ENCODE results near the gene SLC9A5. TPM values are rescaled to one million over a fixed set of nuclear protein-coding genes. Genes with fewer than 3 reads are reported as not detected.

SLC9A5 gene
- total and polyA plus RNA-seq, 3 donors from 2014 or later, result 4.8 to 15.7 (median 6.8) TPM

DNA sequence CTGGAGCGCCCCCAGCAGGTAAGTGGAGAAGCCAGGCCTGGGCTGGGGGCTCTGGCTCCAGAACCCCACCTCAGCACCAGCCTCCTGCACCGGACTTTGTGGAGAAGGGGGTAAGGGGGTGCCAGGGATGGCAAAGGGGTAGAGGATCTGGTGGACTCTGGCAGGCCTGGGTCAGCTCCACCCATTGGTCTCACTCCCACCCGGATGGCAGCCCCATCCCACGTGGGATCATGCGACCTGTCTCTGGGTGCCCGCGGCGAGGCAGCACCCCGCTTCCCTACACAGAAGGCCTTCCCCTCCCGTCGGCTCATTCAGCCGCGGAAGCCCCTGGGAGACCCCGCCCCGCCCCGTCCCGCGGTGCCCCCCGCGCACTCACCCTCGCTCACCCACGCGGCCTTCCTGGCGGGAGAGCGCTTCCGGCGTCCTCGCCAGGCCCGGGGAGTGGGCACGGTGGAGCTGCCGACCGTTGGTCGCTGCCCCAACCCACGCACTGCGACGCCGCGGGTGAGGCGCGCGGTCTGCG lies 30.1 kb downstream of the SLC9A5 start:
- WGBS, 2 donors, result 0 to 4% methylated on average over 7 to 8 of the region's 42 CpGs
- peak overlapping the region in 1 of 2 donors; percentile 36 for H3K27ac ChIP-seq
- H3K9me3 ChIP-seq, result no peaks in the 10 kb centered on the region
- H3K4me3 ChIP-seq, result peak overlapping the region; percentile 65 to 67
- intact Hi-C loops (cut with DNase I; ENCODE audit: low total_unique reads), result no loop called here
- no peaks in the 10 kb centered on the region for H3K27me3 ChIP-seq
- peak; percentile 20 for DNase-seq
- peaks cover 17% of the 10 kb centered on the region for H3K4me1 ChIP-seq
- TF ChIP-seq POLR2A (IDR thresholded peaks at IDR 0.05), result no peak
- TF ChIP-seq, protein P1, sequence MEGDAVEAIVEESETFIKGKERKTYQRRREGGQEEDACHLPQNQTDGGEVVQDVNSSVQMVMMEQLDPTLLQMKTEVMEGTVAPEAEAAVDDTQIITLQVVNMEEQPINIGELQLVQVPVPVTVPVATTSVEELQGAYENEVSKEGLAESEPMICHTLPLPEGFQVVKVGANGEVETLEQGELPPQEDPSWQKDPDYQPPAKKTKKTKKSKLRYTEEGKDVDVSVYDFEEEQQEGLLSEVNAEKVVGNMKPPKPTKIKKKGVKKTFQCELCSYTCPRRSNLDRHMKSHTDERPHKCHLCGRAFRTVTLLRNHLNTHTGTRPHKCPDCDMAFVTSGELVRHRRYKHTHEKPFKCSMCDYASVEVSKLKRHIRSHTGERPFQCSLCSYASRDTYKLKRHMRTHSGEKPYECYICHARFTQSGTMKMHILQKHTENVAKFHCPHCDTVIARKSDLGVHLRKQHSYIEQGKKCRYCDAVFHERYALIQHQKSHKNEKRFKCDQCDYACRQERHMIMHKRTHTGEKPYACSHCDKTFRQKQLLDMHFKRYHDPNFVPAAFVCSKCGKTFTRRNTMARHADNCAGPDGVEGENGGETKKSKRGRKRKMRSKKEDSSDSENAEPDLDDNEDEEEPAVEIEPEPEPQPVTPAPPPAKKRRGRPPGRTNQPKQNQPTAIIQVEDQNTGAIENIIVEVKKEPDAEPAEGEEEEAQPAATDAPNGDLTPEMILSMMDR (IDR thresholded peaks at IDR 0.05), result no peak
- H3K36me3 ChIP-seq (ENCODE audit: low read depth, missing control alignments), result no peaks in the 10 kb centered on the region

DNA sequence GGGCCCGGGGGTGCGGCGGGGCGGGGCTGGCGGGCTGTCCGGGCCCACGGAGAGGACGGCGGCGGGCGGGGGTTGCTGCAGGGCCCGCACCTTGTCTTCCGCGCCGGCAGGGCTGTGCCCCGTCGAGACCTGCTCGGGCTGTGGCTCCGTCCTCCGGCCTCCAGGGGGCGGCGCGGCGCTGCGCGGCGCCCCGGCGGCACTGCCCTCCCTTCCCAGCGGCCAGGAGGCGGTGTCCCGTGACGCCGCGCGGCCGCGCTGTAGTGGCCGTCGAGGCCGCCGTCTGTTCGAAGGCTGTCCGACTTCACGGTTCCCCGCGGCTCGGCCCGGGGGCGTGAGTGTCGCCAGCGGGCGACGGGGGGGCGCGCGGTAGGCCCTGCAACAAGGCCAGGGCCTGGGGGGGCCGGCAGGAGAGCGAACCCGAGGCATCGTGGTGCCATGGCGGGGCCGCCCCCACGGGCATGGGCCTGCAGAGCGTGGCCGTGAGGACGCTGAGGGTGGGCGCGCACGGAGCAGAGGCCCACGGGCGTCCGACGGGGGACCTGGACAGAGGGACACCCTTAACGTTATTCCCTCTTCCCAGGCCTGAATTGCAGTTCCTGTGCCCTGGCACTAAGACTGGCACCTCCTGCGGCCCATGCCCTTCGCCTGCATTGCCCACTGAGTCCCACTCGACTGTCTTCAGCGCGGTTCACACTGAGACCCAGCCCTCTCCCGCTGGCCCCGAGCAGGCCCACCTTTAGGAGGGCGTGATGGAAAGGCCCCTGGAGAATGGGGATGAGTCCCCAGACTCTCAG lies 30.7 kb downstream of the SLC9A5 start, which contains the start of gene PLEKHG4:
PLEKHG4 (plus strand) TSS at position 237 of the 794 bp plus-strand sequence; CDS start at position 750, 513 bp downstream.
- no peaks in the 10 kb centered on the region for H3K36me3 ChIP-seq (ENCODE audit: low read depth, missing control alignments)
- peak; percentile 75 for DNase-seq
- peaks cover 17% of the 10 kb centered on the region for H3K4me1 ChIP-seq
- no peaks in the 10 kb centered on the region for H3K27me3 ChIP-seq
- TF ChIP-seq, protein P1 (IDR thresholded peaks at IDR 0.05), result peak; percentile 54 to 87 (median 70)
- no peak for TF ChIP-seq POLR2A (IDR thresholded peaks at IDR 0.05)
- peak within 1 kb of the TSS; percentile 65 to 67 for H3K4me3 ChIP-seq
- 23 to 46% methylated on average over 12 to 62 of the region's 83 CpGs for WGBS, 2 donors
- H3K9me3 ChIP-seq, result no peaks in the 10 kb centered on the region
- intact Hi-C loops (cut with DNase I; ENCODE audit: low total_unique reads), result loop anchor here (10.0 kb wide), 1 partner anchor 55 kb away; no protein-coding TSS in a partner anchor
- peak within 1 kb of the TSS in 1 of 2 donors; percentile 61 for H3K27ac ChIP-seq

DNA sequence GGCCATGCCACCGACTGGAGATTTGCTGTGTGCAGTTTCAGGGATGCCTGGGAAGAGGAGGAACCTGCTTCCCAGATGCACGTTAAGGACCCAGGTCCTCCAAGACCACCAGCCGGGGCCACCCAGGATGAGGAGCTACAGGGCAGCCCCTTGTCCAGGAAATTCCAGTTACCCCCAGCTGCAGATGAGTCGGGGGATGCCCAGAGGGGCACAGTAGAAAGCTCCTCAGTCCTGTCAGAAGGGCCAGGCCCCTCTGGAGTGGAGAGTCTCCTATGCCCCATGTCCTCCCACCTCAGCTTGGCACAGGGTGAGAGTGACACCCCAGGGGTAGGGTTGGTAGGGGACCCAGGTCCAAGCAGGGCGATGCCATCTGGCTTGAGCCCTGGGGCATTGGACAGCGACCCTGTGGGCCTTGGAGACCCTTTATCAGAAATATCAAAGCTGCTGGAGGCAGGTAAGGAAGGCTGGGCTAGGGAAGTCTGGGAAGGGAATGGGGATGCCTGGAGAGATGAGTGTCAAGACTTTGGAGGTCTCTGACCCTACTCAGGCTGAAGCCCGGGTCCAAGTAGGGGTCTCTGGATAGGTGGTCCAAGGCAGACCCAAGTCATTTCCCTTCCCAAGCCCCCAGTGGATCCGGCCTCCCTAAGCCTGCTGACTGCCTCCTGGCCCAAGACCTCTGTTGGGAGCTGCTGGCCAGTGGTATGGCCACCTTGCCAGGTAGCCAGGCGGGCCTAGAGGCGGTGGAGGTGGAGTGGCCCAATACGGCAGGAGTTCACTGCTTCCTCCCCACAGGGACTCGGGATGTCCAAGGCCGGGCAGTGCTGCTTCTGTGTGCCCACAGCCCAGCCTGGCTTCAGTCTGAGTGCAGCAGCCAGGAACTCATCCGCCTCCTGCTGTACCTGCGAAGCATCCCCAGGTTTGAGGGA lies 31.6 kb downstream of the SLC9A5 start:
- no peaks in the 10 kb centered on the region for H3K36me3 ChIP-seq (ENCODE audit: low read depth, missing control alignments)
- H3K27ac ChIP-seq, result no peak overlapping the region
- TF ChIP-seq, protein P1 (IDR thresholded peaks at IDR 0.05), result no peak
- TF ChIP-seq POLR2A (IDR thresholded peaks at IDR 0.05), result no peak
- 93 to 96% methylated on average over 7 to 15 of the region's 15 CpGs for WGBS, 2 donors
- no peaks in the 10 kb centered on the region for H3K27me3 ChIP-seq
- peak overlapping the region in 1 of 2 donors; percentile 65 for H3K4me3 ChIP-seq
- intact Hi-C loops (cut with DNase I; ENCODE audit: low total_unique reads), result loop anchor here (10.0 kb wide), 1 partner anchor 54 kb away; no protein-coding TSS in a partner anchor
- peaks cover 17% of the 10 kb centered on the region for H3K4me1 ChIP-seq
- DNase-seq, result no peak
- no peaks in the 10 kb centered on the region for H3K9me3 ChIP-seq

DNA sequence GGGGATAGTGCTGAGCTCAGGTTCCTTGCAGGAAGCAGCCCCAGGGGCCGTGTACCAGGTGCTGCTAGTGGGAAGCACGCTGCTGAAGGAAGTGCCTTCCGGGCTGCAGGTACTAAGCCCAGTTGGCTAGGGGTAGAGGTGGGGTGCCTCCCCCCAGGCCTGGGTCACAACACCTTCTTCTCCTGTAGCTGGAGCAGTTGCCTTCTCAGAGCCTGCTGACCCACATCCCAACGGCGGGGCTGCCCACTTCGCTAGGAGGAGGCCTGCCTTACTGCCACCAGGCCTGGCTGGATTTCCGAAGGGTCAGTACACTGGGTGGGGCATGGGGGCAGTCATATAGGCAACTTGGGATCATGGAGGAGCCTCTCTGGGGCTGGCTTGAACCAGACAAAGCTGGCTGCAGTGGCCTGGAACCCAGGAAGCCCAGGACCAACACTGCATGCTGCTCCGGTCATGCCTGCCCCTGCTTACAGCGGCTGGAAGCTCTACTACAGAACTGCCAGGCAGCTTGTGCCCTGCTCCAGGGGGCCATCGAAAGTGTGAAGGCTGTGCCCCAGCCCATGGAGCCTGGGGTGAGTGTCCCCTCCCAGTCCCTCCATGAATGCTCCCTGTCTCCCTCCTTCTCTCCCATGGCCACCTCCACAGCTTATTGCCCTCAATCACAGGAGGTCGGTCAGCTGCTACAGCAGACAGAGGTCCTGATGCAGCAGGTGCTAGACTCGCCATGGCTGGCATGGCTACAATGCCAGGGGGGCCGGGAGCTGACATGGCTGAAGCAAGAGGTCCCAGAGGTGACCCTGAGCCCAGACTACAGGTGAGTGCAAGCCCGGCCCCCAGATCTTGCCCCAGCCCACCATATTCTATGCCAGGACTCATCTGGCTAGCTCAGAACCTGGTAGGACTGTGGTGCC lies 33.0 kb downstream of the SLC9A5 start:
- no peaks in the 10 kb centered on the region for H3K36me3 ChIP-seq (ENCODE audit: low read depth, missing control alignments)
- DNase-seq, result no peak
- 95 to 100% methylated on average over 8 to 14 of the region's 14 CpGs for WGBS, 2 donors
- H3K4me1 ChIP-seq, result peaks cover 17% of the 10 kb centered on the region
- no peaks in the 10 kb centered on the region for H3K27me3 ChIP-seq
- TF ChIP-seq POLR2A (IDR thresholded peaks at IDR 0.05), result no peak
- TF ChIP-seq, protein P1 (IDR thresholded peaks at IDR 0.05), result no peak
- intact Hi-C loops (cut with DNase I; ENCODE audit: low total_unique reads), result loop anchor here (10.0 kb wide), 1 partner anchor 53 kb away; no protein-coding TSS in a partner anchor
- no peak overlapping the region for H3K27ac ChIP-seq
- no peak overlapping the region for H3K4me3 ChIP-seq
- H3K9me3 ChIP-seq, result no peaks in the 10 kb centered on the region

All from testis (tissue), 3 donors.